Neural progenitor cell (in vitro differentiated cells): Measurements from ENCODE around the gene ITGAX.

ENCODE experiments used
- CTCF ChIP-seq: fragments of 200-600 bp; sonication (generic); IDR thresholded peaks from 2 replicates; pipeline ENCODE4 v1.5.1; 2017; ENCODE audit warnings: antibody characterized with exemption, mild to moderate bottlenecking
- EZH2 ChIP-seq: fragments of 200-600 bp; sonication (generic); IDR thresholded peaks from 2 replicates; pipeline ENCODE4 v1.6.1; 2017; ENCODE audit warnings: antibody characterized with exemption, mild to moderate bottlenecking, moderate library complexity
- EZH2phosphoT487 ChIP-seq: fragments of 200-600 bp; sonication (generic); IDR thresholded peaks from 2 replicates; pipeline ENCODE4 v1.6.1; 2017; ENCODE audit warnings: antibody characterized with exemption

GRCh38 chr16:31329671-31330552 lies 25.1 kb upstream of the ITGAX start:
- TF ChIP-seq CTCF (no peak), EZH2phosphoT487 (no peak), EZH2 (no peak)
